Mucosa of descending colon (tissue), 3 donors: ENCODE measurements around the gene LCN12. TPM values are rescaled to one million over a fixed set of nuclear protein-coding genes. Genes with fewer than 3 reads are reported as not detected.

Experiments
- ATAC-seq: fragments of 200-7000 bp; cut with Tn5 transposase; one replicate; pipeline ENCODE4 v1.9.1; 2020; ENCODE audit warnings: mild to moderate bottlenecking, moderate library complexity
- DNase-seq, 3 donors: peaks; one replicate each; pipeline ENCODE4 v3.0.0-alpha.2; 2020
- H3K36me3 ChIP-seq: fragments of 200-600 bp; one replicate; pipeline ENCODE4 v1.8.0; 2021; ENCODE audit warnings: low read depth, mild to moderate bottlenecking
- H3K4me1 ChIP-seq: fragments of 200-600 bp; one replicate; pipeline ENCODE4 v1.8.0; 2021; ENCODE audit warnings: low read depth, mild to moderate bottlenecking
- H3K4me3 ChIP-seq: fragments of 200-600 bp; one replicate; pipeline ENCODE4 v1.8.0; 2021; ENCODE audit warnings: mild to moderate bottlenecking
- H3K9me3 ChIP-seq: fragments of 200-600 bp; one replicate; pipeline ENCODE4 v1.8.0; 2021; ENCODE audit warnings: mild to moderate bottlenecking
- intact Hi-C, 2 donors: fragments of 100-400 bp; cut with DNase I in 1 of 2; cut with micrococcal nuclease in 1 of 2; formaldehyde crosslinking; loops; one replicate each; pipeline versions ENCODE4 v1.11.0 to v1.11.1; 2022; cut with DNase I, micrococcal nuclease
- total RNA-seq, 3 donors: library from RNA; stranded (reverse); fragmentation: NEBNext Ultra II Directional in 2 of 3; extraction: Animal tissue kit (Norgen Biotek cat#: 25700) in 2 of 3; gene quantifications; one replicate each; pipeline versions ENCODE4 v1.2.1 to v1.2.4, GENCODE V29; 2021 to 2023
- TF ChIP-seq, protein P1 (sequence below): fragments of 200-600 bp; IDR thresholded peaks from one replicate; pipeline ENCODE4 v1.8.0; 2022; ENCODE audit warnings: antibody characterized with exemption, mild to moderate bottlenecking
- donor health status: DM: no; HTN: no; CAD: no; lungs with moderate emphysema.
- donor health status: DM: no; HTN: no; CAD: no.
- donor health status: DM: no; HTN: yes; CAD: no.

The LCN12 gene
- total RNA-seq, 3 donors from 2014 or later = 6.8 to 10.7 (median 7.6) TPM

DNA sequence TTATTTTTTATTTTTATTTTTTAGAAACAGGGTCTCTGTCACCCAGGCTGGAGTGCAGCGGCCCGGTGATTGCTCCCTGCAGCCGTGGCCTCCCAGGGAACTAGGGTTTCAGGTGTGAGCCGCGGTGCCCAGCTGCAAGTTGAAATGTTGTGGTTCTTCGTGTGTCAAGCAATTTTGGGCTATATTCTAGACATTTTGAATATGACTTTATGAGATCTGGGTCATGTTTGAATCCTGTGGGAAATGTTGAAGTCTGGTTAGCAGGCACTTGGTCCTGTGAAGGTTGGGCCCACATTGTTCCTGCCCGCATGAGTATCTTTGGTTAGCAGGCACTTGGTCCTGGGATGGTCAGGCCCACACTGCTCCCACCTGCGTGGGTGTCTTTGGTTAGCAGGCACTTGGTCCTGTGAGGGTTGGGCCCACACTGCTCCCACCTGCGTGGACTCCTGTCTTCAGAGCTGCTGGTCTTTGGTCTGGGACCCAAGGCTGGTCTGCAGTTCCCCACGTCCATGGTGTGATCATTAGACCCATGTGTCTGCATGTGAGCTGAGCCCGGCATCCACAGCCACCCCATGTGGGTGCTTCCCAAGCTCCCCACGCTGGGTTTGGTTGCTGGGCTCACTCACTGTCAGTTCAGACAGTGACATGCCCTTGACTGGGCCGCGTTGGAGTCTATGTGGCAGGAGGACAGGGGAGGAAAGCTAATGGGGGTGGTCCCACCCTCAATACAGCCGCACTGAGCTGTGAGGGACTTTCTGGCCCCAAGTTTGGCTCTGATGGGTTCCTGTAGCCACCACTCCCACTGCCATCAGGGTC lies 14.7 kb upstream of the LCN12 start:
- intact Hi-C loops = no loop called here
- Histone ChIP-seq H3K36me3 (peaks cover 19% of the 10 kb centered on the region), H3K9me3 (no peaks in the 10 kb centered on the region), H3K4me1 (no peaks in the 10 kb centered on the region), H3K4me3 (no peak overlapping the region)
- ATAC-seq = no peak
- TF ChIP-seq, protein P1, sequence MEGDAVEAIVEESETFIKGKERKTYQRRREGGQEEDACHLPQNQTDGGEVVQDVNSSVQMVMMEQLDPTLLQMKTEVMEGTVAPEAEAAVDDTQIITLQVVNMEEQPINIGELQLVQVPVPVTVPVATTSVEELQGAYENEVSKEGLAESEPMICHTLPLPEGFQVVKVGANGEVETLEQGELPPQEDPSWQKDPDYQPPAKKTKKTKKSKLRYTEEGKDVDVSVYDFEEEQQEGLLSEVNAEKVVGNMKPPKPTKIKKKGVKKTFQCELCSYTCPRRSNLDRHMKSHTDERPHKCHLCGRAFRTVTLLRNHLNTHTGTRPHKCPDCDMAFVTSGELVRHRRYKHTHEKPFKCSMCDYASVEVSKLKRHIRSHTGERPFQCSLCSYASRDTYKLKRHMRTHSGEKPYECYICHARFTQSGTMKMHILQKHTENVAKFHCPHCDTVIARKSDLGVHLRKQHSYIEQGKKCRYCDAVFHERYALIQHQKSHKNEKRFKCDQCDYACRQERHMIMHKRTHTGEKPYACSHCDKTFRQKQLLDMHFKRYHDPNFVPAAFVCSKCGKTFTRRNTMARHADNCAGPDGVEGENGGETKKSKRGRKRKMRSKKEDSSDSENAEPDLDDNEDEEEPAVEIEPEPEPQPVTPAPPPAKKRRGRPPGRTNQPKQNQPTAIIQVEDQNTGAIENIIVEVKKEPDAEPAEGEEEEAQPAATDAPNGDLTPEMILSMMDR = no peak
- no peak for DNase-seq

DNA sequence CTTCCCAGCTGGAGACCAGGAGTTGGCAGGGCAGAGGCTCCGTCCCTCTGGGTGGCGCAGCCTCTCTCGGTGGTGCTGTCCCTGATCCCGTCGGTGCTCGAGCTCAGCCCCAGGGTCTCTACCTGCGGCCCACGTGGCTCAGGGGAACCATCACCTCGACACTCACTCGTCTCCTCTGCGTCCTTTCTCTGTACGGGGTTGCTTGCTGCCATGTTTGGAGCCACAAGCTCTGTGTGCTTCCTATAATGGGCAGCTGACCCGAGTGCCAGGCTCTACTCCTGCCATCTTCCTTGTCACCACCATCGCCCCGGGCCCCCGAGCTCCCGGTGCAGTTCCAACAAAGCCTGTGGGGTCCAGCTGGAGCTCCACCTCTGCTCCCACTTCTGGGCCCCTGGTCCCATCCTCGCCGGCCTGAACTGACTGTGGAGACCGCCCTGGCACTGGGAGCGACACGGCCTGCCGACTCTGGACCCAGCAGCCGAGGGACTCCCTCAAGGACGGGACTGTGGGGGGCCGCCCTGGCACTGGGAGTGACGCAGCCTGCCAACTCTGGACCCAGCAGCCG lies 12.6 kb upstream of the LCN12 start:
- TF ChIP-seq, protein P1 = no peak
- DNase-seq = peak in 1 of 3 donors; percentile 51
- Histone ChIP-seq H3K4me1 (peaks cover 11% of the 10 kb centered on the region), H3K36me3 (peaks cover 20% of the 10 kb centered on the region), H3K4me3 (no peak overlapping the region), H3K9me3 (no peaks in the 10 kb centered on the region)
- ATAC-seq = no peak
- intact Hi-C loops = no loop called here

DNA sequence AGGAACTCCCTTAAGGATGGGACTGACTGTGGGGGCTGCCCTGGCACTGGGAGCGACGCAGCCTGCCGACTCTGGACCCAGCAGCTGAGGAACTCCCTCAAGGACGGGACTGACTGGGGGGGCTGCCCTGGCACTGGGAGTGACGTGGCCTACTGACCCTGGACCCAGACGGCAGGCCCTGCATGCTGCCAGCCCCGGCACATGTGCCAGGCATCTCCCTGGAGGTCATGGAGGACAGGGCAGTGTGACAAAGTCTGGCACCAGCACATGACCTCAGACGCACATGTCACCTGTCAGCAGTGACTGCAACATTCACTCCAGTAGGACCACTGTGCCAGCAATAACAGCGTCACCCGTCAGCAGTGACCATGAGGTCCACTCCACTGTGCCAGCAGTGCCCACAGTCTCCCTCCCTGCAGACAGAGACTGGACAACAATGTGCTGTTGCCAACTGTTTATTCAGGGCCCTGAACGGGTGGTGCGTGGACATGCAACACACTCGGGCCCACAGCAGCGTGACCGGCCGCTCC lies 12.0 kb upstream of the LCN12 start:
- Histone ChIP-seq H3K9me3 (no peaks in the 10 kb centered on the region), H3K36me3 (peaks cover 20% of the 10 kb centered on the region), H3K4me3 (no peak overlapping the region), H3K4me1 (peaks cover 11% of the 10 kb centered on the region)
- DNase-seq = peak in 1 of 3 donors; percentile 40
- TF ChIP-seq, protein P1 = no peak
- intact Hi-C loops = no loop called here
- ATAC-seq = no peak

DNA sequence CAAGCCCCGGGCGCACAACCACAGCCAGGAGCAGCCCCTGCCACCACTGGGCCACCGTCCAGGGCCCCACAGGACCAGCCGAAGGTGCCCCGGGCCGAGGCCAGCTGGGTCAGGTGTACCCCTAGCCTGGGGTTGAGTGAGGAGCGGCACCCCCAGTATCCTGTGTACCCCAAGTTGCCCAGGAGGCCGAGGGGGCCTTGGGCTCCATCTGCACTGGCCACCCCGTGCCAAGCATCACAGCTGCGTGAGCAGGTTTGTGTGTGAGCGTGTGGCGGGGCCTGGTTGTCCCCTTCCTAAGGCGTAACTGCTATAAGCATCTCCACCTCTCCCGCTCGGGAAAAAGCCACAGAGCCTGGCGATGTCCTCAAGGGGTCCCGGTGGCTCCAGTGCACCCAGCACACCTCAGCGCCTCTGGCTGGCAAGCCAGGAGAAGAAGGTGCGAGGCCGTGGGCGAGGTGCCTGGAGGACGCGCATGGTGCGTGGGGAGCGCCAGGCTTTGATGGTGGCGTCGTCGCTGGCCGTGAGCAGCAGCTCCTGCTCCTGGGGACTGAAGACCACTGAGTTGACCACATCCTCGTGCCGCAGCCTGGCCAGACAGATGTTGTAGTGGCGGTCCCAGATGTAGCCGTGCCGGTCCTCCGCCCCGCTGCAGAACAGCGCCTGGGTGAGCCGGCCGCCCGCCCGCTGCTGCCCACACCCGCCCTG lies 11.4 kb upstream of the LCN12 start:
- DNase-seq = peak in 1 of 3 donors; percentile 56
- H3K4me1 ChIP-seq = peaks cover 11% of the 10 kb centered on the region

More for the DNA sequence above, 11.4 kb upstream of the LCN12 start:
- no peaks in the 10 kb centered on the region for H3K9me3 ChIP-seq
- no peak overlapping the region for H3K4me3 ChIP-seq
- no peak for ATAC-seq
- intact Hi-C loops = no loop called here
- TF ChIP-seq, protein P1 = no peak
- peaks cover 20% of the 10 kb centered on the region for H3K36me3 ChIP-seq
